ENCODE measurements around the gene ZFYVE28.

GRCh38 chr4:2251073-2251794 is 167.2 kb downstream of the ZFYVE28 start:
- no peak for TF ChIP-seq CTCF (IDR thresholded peaks at IDR 0.05)
- no peak for TF ChIP-seq POLR2A (IDR thresholded peaks at IDR 0.05)

All from Peyer's patch (tissue), 4 donors.